A673 (cell line): ENCODE results near the gene PTH1R.

Source experiments
- EZH2 ChIP-seq: fragments of 200-600 bp; sonication (generic); IDR thresholded peaks from 2 replicates; pipeline ENCODE4 v1.6.1; 2017; ENCODE audit warnings: borderline replicate concordance, low read depth, mild to moderate bottlenecking, mixed read lengths, antibody characterized with exemption, low read length; ENCODE audit not compliant: poor library complexity, severe bottlenecking
- TF ChIP-seq, protein P1 (sequence below): fragments of 300-800, 200-600 bp; sonication (generic); conservative IDR thresholded peaks from 2 replicates; pipeline ENCODE4 v1.5.1; 2017; ENCODE audit warnings: low read depth, mild to moderate bottlenecking, antibody characterized with exemption, low read length, moderate library complexity, mixed read lengths

DNA sequence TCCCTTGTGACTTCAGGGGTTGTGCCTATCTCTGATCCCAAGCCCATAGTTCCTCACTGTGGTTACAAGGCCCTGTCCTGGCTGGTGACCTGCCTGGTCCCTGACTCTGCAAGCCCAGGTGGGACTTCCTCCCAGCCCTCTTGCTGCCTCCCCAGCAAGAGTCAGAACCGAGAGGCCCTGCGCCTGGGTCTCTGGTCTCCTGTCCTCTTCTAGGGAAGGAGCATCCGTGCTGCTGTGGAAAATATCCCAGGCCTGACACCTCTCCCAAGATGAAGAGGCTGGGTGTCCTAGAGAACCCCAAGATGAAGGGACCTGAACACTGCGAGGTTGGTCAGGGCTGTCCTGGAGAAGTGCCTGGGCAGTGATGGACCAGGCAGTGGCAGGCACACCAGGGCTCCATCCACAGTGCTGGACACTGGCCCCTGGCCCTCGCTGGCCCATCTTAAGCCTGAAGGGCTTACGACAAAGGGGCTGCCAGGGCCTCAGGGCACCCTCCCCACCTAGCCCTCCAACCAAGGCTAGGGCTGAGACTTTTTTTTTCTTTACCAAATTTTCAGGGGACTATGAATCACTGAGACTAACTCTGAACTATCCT, 32.7 kb downstream of the PTH1R start:
- no peak for TF ChIP-seq EZH2
- TF ChIP-seq, protein P1, sequence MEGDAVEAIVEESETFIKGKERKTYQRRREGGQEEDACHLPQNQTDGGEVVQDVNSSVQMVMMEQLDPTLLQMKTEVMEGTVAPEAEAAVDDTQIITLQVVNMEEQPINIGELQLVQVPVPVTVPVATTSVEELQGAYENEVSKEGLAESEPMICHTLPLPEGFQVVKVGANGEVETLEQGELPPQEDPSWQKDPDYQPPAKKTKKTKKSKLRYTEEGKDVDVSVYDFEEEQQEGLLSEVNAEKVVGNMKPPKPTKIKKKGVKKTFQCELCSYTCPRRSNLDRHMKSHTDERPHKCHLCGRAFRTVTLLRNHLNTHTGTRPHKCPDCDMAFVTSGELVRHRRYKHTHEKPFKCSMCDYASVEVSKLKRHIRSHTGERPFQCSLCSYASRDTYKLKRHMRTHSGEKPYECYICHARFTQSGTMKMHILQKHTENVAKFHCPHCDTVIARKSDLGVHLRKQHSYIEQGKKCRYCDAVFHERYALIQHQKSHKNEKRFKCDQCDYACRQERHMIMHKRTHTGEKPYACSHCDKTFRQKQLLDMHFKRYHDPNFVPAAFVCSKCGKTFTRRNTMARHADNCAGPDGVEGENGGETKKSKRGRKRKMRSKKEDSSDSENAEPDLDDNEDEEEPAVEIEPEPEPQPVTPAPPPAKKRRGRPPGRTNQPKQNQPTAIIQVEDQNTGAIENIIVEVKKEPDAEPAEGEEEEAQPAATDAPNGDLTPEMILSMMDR = no peak
